ENCODE data around the gene MAD2L1BP. TPM values are rescaled to one million over a fixed set of nuclear protein-coding genes. Genes with fewer than 3 reads are reported as not detected.

The MAD2L1BP gene
- total RNA-seq, 2 experiments from 2014 or later, result 30.8 to 43.3 TPM

DNA sequence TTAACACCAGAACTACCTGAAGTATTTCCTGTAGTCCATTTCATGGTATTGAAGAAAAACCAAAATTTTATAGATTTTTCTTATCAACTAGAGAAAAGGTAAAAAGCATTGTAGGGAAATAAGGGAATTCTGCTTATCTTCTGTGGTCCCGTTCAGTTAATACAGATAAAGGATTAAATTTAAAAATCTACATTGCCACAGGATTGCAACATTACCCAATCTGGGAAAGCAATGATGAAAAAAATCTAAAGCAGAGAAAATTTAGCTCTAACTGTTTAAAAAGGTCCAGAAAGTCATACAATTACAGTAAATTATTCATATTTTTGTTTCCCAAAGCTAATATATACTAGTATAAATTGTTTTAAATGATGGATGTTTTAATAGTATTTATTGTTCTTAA is 41.7 kb upstream of the MAD2L1BP start:
- no peaks in the 10 kb centered on the region for H3K4me1 ChIP-seq (ENCODE audit: insufficient read depth, low read length, poor library complexity, severe bottlenecking)
- peaks cover 14% of the 10 kb centered on the region; the same call in 1 of the 2 replicates for H3K79me2 ChIP-seq (ENCODE audit: insufficient read depth, low read depth, low read length)
- no peak overlapping the region for H3K4me2 ChIP-seq (ENCODE audit: low read length)
- TF ChIP-seq, protein P1, sequence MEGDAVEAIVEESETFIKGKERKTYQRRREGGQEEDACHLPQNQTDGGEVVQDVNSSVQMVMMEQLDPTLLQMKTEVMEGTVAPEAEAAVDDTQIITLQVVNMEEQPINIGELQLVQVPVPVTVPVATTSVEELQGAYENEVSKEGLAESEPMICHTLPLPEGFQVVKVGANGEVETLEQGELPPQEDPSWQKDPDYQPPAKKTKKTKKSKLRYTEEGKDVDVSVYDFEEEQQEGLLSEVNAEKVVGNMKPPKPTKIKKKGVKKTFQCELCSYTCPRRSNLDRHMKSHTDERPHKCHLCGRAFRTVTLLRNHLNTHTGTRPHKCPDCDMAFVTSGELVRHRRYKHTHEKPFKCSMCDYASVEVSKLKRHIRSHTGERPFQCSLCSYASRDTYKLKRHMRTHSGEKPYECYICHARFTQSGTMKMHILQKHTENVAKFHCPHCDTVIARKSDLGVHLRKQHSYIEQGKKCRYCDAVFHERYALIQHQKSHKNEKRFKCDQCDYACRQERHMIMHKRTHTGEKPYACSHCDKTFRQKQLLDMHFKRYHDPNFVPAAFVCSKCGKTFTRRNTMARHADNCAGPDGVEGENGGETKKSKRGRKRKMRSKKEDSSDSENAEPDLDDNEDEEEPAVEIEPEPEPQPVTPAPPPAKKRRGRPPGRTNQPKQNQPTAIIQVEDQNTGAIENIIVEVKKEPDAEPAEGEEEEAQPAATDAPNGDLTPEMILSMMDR (conservative IDR thresholded peaks at IDR 0.05; ENCODE audit: low read length), result no peak
- TF ChIP-seq EZH2phosphoT487 (IDR thresholded peaks at IDR 0.05; ENCODE audit: borderline replicate concordance, low read depth, low read length), result no peak
- H3K27ac ChIP-seq (ENCODE audit: low read depth, low read length, poor library complexity, severe bottlenecking), result no peak overlapping the region
- CTCF ChIA-PET (ENCODE audit: unreplicated experiment), result no interaction called here
- no peaks in the 10 kb centered on the region for H4K20me1 ChIP-seq (ENCODE audit: insufficient read depth, low read length)
- H3K9me2 ChIP-seq (ENCODE audit: insufficient read depth, low read length), result no peaks in the 10 kb centered on the region
- H2AFZ ChIP-seq (ENCODE audit: low read length), result no peak overlapping the region
- peaks cover 94% of the 10 kb centered on the region for H3K36me3 ChIP-seq (ENCODE audit: insufficient read depth, low read length)
- H3K4me3 ChIP-seq (ENCODE audit: low read depth, low read length, poor library complexity, severe bottlenecking), result no peak overlapping the region
- DNase-seq (ENCODE audit: low spot score), result no peak
- BruUV-seq (replicated peaks), result no TSS peak
- H3K9me3 ChIP-seq (ENCODE audit: low read length), result no peaks in the 10 kb centered on the region
- intact Hi-C loops (cut with micrococcal nuclease; ENCODE audit: unreplicated experiment), result no loop called here
- POLR2A ChIA-PET, result interaction anchor here (0.6 to 1.7 kb wide), 3 partner anchors 16 to 20 kb away, joined by 3 to 6 read pairs (median 5); no protein-coding TSS in a partner anchor

DNA sequence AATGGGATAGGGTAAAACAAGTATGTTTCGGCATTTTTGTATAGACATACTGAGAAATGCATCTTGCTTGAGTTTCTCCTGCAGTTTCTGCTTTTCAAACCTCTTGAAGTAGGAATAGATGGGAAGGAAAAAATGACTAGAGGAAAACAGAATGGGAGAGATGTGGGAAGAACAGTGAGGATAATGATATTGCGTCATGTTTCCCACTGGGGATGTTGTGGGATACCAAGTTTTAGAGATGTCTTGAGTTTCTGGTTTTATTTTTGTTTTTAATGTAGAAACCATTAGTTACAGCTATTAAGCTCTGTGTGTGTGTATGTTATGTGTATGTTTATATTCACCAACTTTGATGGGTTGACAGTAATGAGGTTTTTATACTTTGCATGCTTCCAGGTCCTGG is 35.0 kb upstream of the MAD2L1BP start:
- no peak overlapping the region for H3K4me3 ChIP-seq (ENCODE audit: low read depth, low read length, poor library complexity, severe bottlenecking)
- H4K20me1 ChIP-seq (ENCODE audit: insufficient read depth, low read length), result no peaks in the 10 kb centered on the region
- no peak overlapping the region for H3K27ac ChIP-seq (ENCODE audit: low read depth, low read length, poor library complexity, severe bottlenecking)
- intact Hi-C loops (cut with micrococcal nuclease; ENCODE audit: unreplicated experiment), result loop anchor here (10.0 kb wide), 1 partner anchor 56 kb away; no protein-coding TSS in a partner anchor
- no peaks in the 10 kb centered on the region for H3K9me3 ChIP-seq (ENCODE audit: low read length)
- no peaks in the 10 kb centered on the region for H3K9me2 ChIP-seq (ENCODE audit: insufficient read depth, low read length)
- BruUV-seq (replicated peaks), result no TSS peak
- H3K79me2 ChIP-seq (ENCODE audit: insufficient read depth, low read depth, low read length), result no peaks in the 10 kb centered on the region
- no peak for DNase-seq (ENCODE audit: low spot score)
- H2AFZ ChIP-seq (ENCODE audit: low read length), result no peak overlapping the region
- ChIA-PET CTCF (ENCODE audit: unreplicated experiment) (no interaction called here), POLR2A (interaction anchor here (1.0 to 1.7 kb wide), 2 partner anchors 17 to 30 kb away, joined by 3 read pairs; no protein-coding TSS in a partner anchor)
- no peak overlapping the region for H3K4me2 ChIP-seq (ENCODE audit: low read length)
- H3K4me1 ChIP-seq (ENCODE audit: insufficient read depth, low read length, poor library complexity, severe bottlenecking), result no peaks in the 10 kb centered on the region
- H3K36me3 ChIP-seq (ENCODE audit: insufficient read depth, low read length), result peaks cover 90% of the 10 kb centered on the region
- TF ChIP-seq, protein P1 (conservative IDR thresholded peaks at IDR 0.05; ENCODE audit: low read length), result no peak
- TF ChIP-seq EZH2phosphoT487 (IDR thresholded peaks at IDR 0.05; ENCODE audit: borderline replicate concordance, low read depth, low read length), result no peak

DNA sequence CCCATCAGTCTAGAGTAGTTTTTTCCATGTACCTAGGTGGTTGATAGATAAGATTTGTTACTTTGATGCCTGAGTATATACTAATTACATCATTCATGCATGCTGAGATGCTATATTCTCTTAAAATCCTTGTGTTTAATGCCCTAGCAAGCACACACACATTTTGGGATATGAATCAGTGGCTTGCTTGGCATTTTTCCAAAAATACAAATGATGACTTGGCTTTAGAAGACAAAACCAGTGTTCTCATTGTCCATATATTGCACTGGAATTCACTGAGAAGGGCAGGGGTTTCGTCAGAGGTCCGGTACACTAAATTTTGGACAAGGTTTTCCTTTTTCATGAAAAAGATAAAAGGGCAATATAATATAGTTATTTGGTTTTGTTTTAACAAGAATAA is 31.5 kb upstream of the MAD2L1BP start:
- ChIA-PET CTCF (ENCODE audit: unreplicated experiment) (no interaction called here), POLR2A (interaction anchor here (0.5 to 0.6 kb wide), 2 partner anchors 11 to 97 kb away, joined by 4 to 5 read pairs; no protein-coding TSS in a partner anchor)
- Histone ChIP-seq H4K20me1 (ENCODE audit: insufficient read depth, low read length) (no peaks in the 10 kb centered on the region), H2AFZ (ENCODE audit: low read length) (no peak overlapping the region), H3K9me3 (ENCODE audit: low read length) (no peaks in the 10 kb centered on the region), H3K79me2 (ENCODE audit: insufficient read depth, low read depth, low read length) (no peaks in the 10 kb centered on the region), H3K9me2 (ENCODE audit: insufficient read depth, low read length) (no peaks in the 10 kb centered on the region), H3K4me3 (ENCODE audit: low read depth, low read length, poor library complexity, severe bottlenecking) (no peak overlapping the region), H3K4me2 (ENCODE audit: low read length) (no peak overlapping the region), H3K36me3 (ENCODE audit: insufficient read depth, low read length) (peaks cover 95% of the 10 kb centered on the region), H3K27ac (ENCODE audit: low read depth, low read length, poor library complexity, severe bottlenecking) (no peak overlapping the region), H3K4me1 (ENCODE audit: insufficient read depth, low read length, poor library complexity, severe bottlenecking) (peaks cover 11% of the 10 kb centered on the region)
- intact Hi-C loops (cut with micrococcal nuclease; ENCODE audit: unreplicated experiment), result loop anchor here (10.0 kb wide), 1 partner anchor 59 kb away; no protein-coding TSS in a partner anchor
- DNase-seq (ENCODE audit: low spot score), result no peak
- no TSS peak for BruUV-seq (replicated peaks)
- TF ChIP-seq, protein P1 (conservative IDR thresholded peaks at IDR 0.05; ENCODE audit: low read length), result no peak
- TF ChIP-seq EZH2phosphoT487 (IDR thresholded peaks at IDR 0.05; ENCODE audit: borderline replicate concordance, low read depth, low read length), result no peak

All from OCI-LY7 (cell line).